GM12875 (cell line): ENCODE results near the gene BRD4.

Experiments used
- H3K4me3 ChIP-seq: one replicate; pipeline ENCODE4 v1.5.1; 2011; ENCODE audit warnings: low read depth, low read length, control low read depth
- CTCF ChIP-seq: IDR thresholded peaks from 2 replicates; pipeline ENCODE4 v1.5.1; 2011; ENCODE audit warnings: low read depth, mild to moderate bottlenecking, control low read depth, inconsistent platforms, low read length, moderate library complexity, borderline replicate concordance; ENCODE audit not compliant: insufficient read depth

Gene BRD4

GRCh38 chr19:15268928-15269253 is 63.4 kb downstream of the BRD4 start:
- no peak overlapping the region for H3K4me3 ChIP-seq
- TF ChIP-seq CTCF, result no peak

GRCh38 chr19:15268192-15268927 is 64.0 kb downstream of the BRD4 start:
- TF ChIP-seq CTCF, result no peak

GRCh38 chr19:15266683-15267082 is 65.7 kb downstream of the BRD4 start:
- no peak for TF ChIP-seq CTCF

More at GRCh38 chr19:15268192-15268927, 64.0 kb downstream of the BRD4 start:
- no peak overlapping the region for H3K4me3 ChIP-seq

DNA sequence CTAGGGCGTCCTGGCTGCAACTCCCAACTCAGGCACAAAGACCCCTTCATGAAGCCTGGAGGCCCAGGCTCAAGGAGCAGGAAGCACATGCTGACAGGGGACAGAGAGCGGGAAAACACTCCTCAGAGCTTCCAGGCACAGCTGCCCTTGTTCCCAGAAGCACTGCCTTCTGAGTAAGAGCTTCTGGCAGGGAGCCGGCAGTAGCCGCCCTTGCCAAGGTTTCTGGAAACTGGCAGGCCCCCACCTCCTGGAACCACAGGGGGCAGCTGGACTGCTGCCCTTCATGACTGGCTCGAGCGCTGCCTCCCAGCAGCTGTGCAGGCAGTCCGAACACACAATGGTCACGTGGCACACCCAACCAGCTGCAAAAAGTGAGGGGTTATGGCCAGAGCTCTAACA is 66.5 kb downstream of the BRD4 start:
- no peak for TF ChIP-seq CTCF
- no peak overlapping the region for H3K4me3 ChIP-seq

More at GRCh38 chr19:15266683-15267082, 65.7 kb downstream of the BRD4 start:
- H3K4me3 ChIP-seq, result no peak overlapping the region

- H3K4me3 ChIP-seq, result no peak overlapping the region
- no peak for TF ChIP-seq CTCF
Observed at GRCh38 chr19:15265214-15265849, 67.0 kb downstream of the BRD4 start.

DNA sequence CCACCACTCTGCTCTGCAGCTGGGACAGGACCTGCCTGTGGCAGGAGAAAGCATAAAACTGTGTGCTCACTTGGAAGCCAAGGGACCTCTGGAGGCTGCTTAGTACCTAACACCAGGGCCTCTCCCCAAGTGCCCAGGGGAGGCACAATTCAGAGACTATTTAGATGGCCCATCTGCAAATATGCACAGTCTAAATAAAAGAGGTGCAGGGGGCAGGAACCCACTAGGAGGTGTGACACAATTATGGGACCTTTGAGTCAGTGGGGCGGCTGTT is 67.5 kb downstream of the BRD4 start:
- TF ChIP-seq CTCF, result no peak
- no peak overlapping the region for H3K4me3 ChIP-seq

DNA sequence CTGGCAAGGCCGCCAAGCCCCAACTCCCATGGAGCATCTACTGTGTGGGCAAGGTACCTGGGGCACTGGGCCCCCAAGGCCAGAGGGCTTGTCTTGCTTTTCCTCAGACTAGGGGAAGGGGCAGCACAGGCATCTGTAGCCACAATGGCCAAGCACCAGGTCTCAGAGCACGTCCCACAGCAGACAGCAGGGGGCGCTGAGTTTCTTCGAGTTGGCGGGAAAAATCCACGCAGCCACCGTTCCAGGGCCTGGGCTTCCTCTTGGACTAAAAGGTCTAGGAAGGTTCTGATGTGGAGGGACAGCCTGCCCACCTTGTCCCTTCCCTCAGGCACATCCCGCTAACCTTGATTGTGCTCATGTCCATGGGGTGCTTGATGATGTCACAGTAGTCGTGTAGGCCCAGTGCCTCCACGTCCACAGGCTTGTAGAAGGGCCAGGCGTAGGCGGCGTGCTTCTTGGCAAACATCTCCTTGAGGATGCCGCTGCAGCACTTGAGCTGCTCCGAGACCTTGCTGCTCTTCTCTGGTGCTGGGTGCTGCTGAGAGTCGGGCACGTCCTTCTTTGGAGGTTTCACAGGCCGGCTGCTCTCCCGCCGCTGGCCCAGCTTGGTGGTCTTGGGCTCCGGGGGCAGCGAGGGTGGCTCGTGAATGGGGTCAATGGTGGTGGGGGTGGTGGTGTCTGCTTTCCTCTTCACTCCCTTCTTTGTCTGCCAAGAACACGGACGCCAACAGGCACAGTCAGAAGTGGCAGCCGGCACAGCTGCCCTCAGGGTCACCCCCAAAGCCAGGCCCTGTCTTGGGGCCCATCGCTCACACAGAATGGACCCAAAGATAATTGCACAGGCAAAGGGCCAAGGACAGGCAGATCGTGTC is 68.0 kb downstream of the BRD4 start:
- peak; percentile 80 for TF ChIP-seq CTCF
- no peak overlapping the region for H3K4me3 ChIP-seq
